BJ (cell line): Measurements from ENCODE around the gene GMPPB. TPM values are rescaled to one million over a fixed set of nuclear protein-coding genes. Genes with fewer than 3 reads are reported as not detected.

Source experiments
- CTCF ChIA-PET: fragments of 350-600 bp; formaldehyde crosslinking; extraction: SDS; loops from one replicate; lab custom pipeline; 2021; ENCODE audit warnings: antibody characterized with exemption, inconsistent platforms; lab: Yijun Ruan, JAX
- POLR2A ChIA-PET: fragments of 300-600 bp; sonication (Branson Sonifier 250); formaldehyde crosslinking; extraction: SDS; loops from one replicate; lab custom pipeline; 2021; ENCODE audit warnings: antibody characterized with exemption; lab: Charles Lee
- DNase-seq: peaks from one replicate; pipeline ENCODE4 v3.0.0-alpha.2; 2011; ENCODE audit warnings: low read depth
- H3K27me3 ChIP-seq: 2 replicates; pipeline ENCODE4 v1.6.0; 2011; ENCODE audit warnings: low read length; ENCODE audit not compliant: control insufficient read depth, insufficient read depth
- H3K36me3 ChIP-seq: 2 replicates; pipeline ENCODE4 v1.5.1; 2011; ENCODE audit warnings: low read length; ENCODE audit not compliant: control insufficient read depth, insufficient read depth
- H3K4me3 ChIP-seq: 2 replicates; pipeline ENCODE4 v1.5.1; 2011; ENCODE audit warnings: low read depth, mild to moderate bottlenecking, control low read depth, low read length
- polyA minus RNA-seq: library from RNA; depleted of rRNA, polyadenylated mRNA; stranded (reverse); fragments of >200 nt; gene quantifications from 2 replicates; pipeline ENCODE4 v1.2.3, GENCODE V29; 2011; rRNA and poly(A)+ RNA removed
- polyA plus RNA-seq: library from polyadenylated mRNA; depleted of rRNA; stranded (reverse); fragments of >200 nt; gene quantifications from 2 replicates; pipeline ENCODE4 v1.2.3, GENCODE V29; 2011; rRNA removed
- TF ChIP-seq, protein P1 (sequence below): IDR thresholded peaks from 2 replicates; pipeline ENCODE4 v1.5.1; 2011; ENCODE audit warnings: low read depth, mild to moderate bottlenecking, control low read depth, inconsistent platforms, low read length, moderate library complexity; ENCODE audit not compliant: insufficient read depth

The GMPPB gene
- 19.0 and 30.0 TPM in 2 replicates for polyA plus RNA-seq
- 15.3 and 23.1 TPM in 2 replicates for polyA minus RNA-seq

DNA sequence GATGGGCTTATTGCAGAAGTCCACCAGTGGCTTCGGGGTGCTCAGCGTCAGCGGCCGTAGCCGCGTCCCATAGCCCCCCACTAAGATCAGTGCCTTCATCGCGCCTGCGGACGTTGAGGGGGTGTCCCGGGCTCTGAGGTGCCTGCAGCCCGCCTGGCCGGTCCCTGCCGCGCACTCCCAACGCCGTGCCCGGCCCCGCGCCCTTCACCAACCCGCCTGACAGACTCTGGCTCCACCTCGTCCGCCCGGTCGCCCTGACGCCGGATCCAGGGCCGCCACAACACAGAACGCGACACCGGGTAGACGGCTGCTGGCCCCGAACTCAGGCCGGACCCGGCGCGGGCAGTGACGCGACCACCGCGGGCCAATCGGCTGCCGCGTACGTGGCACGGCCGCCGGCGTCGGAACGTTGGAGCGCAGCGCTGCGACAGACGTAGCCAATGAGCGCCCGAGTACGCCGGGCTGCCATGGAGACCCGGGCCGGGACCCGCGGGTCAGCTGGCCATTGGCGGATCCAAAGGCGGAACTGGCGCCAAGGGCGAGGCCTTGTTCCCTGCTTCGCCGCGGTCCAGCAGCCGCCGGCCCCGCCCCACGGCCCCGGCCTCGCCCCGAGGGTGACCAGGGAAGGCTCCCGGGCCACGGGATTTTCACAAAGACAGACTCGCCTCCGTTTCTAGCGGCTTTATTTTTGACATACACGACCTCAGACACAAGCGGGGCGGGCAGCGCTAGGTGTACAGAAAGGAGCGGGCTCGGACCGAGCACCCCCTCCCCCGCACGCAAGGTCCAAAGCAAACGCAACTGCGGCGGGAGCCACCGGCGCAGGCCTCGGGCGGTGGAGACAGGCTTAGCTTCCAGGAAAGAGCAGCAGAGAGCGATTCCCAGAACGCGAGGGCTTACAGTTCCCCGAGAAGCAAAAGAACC, at the start of gene GMPPB:
GMPPB (minus strand) TSS at position 324 of the 924 bp plus-strand sequence; CDS start at position 99, 225 bp downstream.
- peaks cover 28% of the 10 kb centered on the region for H3K36me3 ChIP-seq
- peak within 1 kb of the TSS; percentile 100 for H3K4me3 ChIP-seq
- DNase-seq, result peak; percentile 76
- ChIA-PET POLR2A (no interaction called here), CTCF (interaction anchor here (1.4 kb wide), 1 partner anchor 79 kb away, joined by 5 read pairs; the partner anchor contains the start of gene INKA1)
- no peaks in the 10 kb centered on the region for H3K27me3 ChIP-seq
- TF ChIP-seq, protein P1, sequence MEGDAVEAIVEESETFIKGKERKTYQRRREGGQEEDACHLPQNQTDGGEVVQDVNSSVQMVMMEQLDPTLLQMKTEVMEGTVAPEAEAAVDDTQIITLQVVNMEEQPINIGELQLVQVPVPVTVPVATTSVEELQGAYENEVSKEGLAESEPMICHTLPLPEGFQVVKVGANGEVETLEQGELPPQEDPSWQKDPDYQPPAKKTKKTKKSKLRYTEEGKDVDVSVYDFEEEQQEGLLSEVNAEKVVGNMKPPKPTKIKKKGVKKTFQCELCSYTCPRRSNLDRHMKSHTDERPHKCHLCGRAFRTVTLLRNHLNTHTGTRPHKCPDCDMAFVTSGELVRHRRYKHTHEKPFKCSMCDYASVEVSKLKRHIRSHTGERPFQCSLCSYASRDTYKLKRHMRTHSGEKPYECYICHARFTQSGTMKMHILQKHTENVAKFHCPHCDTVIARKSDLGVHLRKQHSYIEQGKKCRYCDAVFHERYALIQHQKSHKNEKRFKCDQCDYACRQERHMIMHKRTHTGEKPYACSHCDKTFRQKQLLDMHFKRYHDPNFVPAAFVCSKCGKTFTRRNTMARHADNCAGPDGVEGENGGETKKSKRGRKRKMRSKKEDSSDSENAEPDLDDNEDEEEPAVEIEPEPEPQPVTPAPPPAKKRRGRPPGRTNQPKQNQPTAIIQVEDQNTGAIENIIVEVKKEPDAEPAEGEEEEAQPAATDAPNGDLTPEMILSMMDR, result no peak

DNA sequence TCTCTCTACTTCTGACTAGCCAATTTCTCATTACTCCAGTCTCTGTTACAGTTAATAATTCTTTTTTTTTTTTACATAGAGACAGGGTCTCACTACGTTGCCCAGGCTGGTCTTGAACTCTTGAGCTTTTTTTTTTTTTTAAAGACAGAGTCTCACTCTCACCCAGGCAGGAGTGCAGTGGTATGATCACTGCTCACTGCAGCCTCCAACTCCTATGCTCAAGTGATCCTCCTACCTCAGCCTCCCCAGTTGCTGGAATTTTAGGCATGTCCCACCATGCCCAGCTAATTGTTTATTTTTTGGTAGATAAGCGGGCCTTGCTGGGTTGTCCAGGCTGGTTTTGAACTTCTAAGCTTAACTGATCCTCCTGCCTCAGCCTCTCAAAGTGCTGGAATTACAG, 49.0 kb upstream of the GMPPB start:
- POLR2A ChIA-PET, result no interaction called here
- TF ChIP-seq, protein P1, result no peak
- CTCF ChIA-PET, result interaction anchor here (1.2 kb wide), 1 partner anchor 15 kb away, joined by 3 read pairs; no protein-coding TSS in a partner anchor

DNA sequence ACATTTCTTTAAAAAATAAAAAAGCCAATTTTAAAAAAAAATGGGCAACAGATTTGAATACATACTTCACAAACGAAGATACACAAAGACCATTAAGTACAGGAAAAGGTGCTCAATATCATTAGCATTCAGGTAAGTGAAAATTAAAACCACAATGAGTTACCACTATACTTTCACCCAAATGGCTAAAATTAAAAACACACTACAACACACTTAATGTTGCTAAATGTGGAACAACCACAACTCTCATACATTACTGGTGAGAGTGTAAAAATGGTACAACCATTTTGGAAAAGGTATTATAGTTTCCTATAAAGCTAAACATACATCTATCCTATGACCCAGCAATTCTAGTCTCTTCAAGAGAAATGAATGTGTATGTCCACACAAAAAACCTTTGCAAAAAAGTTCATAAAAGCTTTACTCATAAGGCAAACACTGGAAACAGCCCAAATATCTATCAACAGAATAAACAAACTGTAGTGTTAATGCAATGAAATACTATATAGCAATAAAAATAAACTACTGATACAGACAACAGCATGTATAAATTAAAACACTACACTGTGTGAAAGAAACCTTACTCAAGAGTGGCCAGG, 47.7 kb upstream of the GMPPB start:
- Histone ChIP-seq H3K27me3 (no peaks in the 10 kb centered on the region), H3K36me3 (0 out of 2 replicates have a peak, but pooled peaks cover 4% of the 10 kb centered on the region), H3K4me3 (no peak overlapping the region)
- TF ChIP-seq, protein P1, result no peak
- CTCF ChIA-PET, result interaction anchor here (0.7 to 1.2 kb wide), 2 partner anchors 13 to 26 kb away, joined by 3 read pairs; no protein-coding TSS in a partner anchor
- DNase-seq, result no peak
- POLR2A ChIA-PET, result interaction anchor here (0.6 kb wide), 1 partner anchor 14 kb away, joined by 3 read pairs; no protein-coding TSS in a partner anchor

More for the DNA sequence above, 49.0 kb upstream of the GMPPB start:
- H3K4me3 ChIP-seq, result no peak overlapping the region
- 0 out of 2 replicates have a peak, but pooled peaks cover 5% of the 10 kb centered on the region for H3K36me3 ChIP-seq
- H3K27me3 ChIP-seq, result no peaks in the 10 kb centered on the region
- no peak for DNase-seq

DNA sequence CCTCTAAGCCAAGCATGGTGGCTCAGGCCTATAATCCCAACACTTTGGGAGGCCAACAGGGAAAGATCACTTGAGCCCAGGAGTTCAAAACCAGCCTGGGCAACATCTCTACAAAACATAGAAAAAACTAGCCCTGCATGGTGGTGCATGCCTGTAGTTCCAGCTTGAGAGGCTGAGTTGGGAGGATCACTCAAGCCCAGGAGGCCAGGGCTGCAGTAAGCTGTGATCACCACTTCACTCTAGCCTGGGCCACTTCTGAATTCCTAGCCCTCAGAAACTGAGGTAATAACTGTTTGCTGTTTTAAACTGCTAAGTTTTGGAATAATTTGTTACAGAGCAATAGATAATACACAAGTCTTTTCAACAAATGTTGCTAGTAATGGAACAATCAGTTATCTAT, 46.2 kb upstream of the GMPPB start:
- CTCF ChIA-PET, result no interaction called here

More for the DNA sequence above, 46.2 kb upstream of the GMPPB start:
- no peaks in the 10 kb centered on the region for H3K27me3 ChIP-seq
- no peak overlapping the region for H3K4me3 ChIP-seq
- no peaks in the 10 kb centered on the region; the same call in 1 of the 2 replicates for H3K36me3 ChIP-seq
- TF ChIP-seq, protein P1, result no peak
- DNase-seq, result no peak
- POLR2A ChIA-PET, result no interaction called here
